Measurements from ENCODE around the gene PPP2R2B. TPM values are rescaled to one million over a fixed set of nuclear protein-coding genes. Genes with fewer than 3 reads are reported as not detected.

PPP2R2B gene
- polyA plus RNA-seq, 12 donors: 1.2 to 7.7 (median 2.0) TPM; not detected in 2

- DNase-seq: no peak
Observed at GRCh38 chr5:146703499-146703898, 175.1 kb downstream of the PPP2R2B start.

- no peak for DNase-seq
Observed at GRCh38 chr5:146699664-146700418, 178.7 kb downstream of the PPP2R2B start.

DNA sequence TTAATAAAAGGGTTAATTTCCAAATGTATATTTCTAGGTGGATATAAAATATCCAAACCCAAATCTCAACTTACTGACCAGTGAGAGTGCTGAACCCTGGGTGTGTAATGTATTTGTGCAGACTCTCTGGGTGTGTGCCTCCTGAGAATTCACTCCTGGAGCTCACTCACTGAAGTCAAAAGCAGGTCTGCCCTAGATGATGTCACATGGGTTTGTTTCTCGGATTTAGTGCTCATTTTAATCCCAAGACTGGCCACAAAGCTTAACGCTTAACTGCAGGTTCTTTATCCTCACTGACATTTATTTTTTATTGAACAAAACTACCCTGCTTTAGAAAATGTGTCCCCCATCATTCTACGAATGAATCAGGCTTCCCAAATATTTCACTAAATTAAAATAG, 179.4 kb downstream of the PPP2R2B start:
- DNase-seq: no peak

DNA sequence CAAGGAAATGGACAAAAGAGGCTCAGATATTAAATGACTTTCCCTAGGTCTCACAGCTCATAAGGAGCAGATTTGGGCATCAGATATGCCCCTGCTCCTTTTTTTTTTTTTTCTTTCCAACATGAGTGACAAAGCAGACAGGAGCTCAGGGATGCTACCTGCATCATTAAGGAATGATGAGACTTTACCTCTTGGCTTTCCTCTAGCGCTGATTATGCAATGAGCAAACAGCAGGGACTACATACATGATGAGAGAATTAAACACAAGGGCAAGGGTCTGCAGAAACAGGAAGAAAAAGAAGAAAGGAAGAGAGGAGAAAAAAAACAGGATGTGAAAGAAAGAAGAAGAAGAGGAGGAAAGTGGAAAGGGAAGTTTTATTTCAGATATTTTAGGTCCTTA, 179.9 kb downstream of the PPP2R2B start:
- DNase-seq: no peak

DNA sequence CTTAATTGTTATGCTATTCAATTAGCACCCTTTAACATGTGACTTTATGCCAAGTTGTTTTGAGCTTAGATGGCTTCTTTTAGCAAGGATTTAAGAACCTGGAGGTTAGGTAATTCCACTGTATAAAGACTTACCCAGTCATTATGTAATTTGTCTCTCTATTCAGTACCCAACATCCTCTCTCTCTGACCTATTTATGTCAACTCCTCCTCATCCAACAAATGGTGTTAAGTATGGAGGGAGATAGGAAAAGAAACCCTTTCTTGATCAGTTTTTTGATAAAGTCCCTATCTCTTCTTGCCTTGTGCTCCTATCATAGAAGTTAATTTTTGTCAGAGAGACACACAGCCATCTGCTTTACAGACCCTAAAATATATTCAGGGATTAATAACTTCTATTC, 181.3 kb downstream of the PPP2R2B start:
- DNase-seq: no peak

- no peak for DNase-seq
Observed at GRCh38 chr5:146695646-146696045, 182.9 kb downstream of the PPP2R2B start.

DNA sequence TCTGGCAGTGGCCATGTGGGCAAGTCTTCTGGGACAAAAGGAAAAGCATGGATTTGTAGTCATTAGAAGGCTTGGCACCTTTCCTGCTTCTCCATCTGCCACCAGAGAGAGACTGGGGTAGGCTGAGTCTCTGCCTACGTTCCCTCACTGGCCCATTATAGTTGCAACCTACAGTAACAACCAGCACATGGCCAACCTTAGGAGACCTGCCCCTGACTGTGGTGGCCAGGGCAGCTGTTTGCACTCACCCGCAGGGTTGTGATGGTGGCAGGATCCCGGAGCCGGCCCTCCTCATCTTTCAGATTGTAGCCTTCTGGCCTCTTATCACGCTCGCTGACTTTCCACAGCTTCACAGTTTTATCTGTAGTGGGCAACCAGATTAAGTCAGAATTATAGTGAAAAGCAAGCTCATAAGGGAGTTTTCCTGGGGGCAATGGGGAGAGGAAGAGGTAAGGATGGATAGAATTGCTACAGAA, 187.6 kb downstream of the PPP2R2B start:
- no peak for DNase-seq

DNA sequence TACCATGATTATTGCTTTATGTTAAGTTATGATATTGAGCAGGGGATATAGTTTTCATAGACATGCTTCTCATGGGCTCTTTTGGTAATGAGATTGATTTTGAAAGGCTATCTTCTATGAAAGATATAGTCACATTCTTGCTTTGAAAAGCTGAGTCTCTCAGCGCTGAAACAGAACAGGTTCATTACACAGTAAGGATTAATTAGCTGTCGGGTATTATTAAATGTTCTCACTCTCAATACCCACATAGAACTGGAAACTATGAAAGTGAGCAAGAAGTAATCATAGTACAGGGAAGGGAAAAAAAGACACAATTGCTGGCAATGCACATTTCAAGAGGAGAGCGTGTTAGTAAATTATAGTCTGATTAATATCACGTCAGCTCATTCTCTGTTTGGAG, 190.9 kb downstream of the PPP2R2B start:
- DNase-seq: no peak

GRCh38 chr5:146683861-146684260, 194.7 kb downstream of the PPP2R2B start:
- no peak for DNase-seq

DNA sequence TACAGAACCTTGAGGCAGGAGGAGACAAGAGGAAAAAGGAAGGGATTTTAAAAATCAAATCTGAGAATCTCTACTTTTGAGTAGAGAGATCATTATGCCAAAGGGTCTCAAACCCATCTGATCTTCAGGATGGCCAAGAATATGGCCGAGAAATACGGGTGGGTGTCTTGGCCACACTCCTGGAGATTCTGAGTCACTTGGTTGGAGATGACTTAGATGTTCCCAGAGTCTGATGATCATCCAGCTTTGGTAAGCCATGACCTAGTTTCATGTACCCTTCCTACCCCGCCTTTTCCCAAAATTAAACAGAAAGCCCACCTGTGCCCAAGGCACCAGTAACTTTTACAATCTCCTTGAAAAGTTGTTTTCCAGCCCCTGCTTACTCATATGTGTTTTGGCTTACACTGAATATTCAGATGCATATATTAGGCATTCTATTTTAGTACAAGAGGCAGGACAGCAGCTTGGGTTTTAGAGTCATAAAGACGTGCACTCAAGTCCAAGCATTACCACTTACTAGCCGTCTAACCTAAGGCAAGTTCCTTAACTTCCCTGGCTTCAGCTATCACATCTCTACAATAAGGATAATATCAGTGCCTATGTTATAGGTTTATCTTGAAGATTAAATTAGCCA, 195.5 kb downstream of the PPP2R2B start:
- no peak for DNase-seq

DNA sequence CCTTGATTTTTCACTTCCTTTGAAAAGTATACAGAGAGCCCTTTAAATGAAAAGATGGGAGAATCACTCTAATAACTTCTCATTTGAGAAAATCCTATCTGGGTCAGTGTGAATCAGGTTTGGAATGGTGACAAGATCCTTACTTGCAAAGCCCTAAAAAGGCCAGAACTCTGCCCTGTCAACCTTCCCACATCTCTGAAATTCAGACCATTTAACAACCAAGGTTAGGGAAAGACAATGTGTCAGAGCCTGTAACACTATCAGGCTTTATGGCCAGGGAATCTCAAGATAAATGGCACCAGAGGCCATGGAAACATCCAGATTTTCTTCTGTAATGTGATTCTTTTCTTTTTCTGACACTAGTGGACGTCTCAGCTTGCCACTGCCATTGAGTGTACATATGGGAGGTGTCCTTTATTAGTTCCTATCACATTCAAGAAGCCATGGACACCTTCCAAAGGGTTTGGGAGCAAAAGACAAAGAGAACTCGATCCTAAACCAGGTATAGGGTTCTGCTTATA, 196.9 kb downstream of the PPP2R2B start:
- no peak for DNase-seq

GRCh38 chr5:146680846-146681584, 197.5 kb downstream of the PPP2R2B start:
- no peak for DNase-seq

- DNase-seq: no peak
Observed at GRCh38 chr5:146675636-146676035, 202.9 kb downstream of the PPP2R2B start.

DNA sequence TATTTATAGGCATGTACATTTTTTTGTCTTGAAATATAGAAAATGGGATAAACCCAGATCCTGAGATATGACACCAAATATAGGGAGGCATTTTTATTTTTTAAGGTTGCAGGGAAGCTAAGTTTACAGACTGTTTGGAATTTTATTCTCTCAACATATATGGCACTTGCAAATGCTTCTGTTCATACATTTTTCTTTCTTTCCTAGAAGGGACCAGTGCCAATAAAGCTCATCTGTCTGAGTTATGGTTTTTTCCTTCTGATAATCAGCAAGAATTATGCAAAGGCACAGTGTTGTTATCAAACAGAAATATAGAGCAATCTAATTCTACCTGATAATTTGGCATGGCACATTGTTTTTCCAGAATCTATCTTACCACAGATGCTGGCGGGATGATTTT, 205.7 kb downstream of the PPP2R2B start:
- no peak for DNase-seq

- no peak for DNase-seq
Observed at GRCh38 chr5:146671561-146672295, 206.8 kb downstream of the PPP2R2B start.

GRCh38 chr5:146669656-146670055, 208.9 kb downstream of the PPP2R2B start:
- DNase-seq: no peak

DNA sequence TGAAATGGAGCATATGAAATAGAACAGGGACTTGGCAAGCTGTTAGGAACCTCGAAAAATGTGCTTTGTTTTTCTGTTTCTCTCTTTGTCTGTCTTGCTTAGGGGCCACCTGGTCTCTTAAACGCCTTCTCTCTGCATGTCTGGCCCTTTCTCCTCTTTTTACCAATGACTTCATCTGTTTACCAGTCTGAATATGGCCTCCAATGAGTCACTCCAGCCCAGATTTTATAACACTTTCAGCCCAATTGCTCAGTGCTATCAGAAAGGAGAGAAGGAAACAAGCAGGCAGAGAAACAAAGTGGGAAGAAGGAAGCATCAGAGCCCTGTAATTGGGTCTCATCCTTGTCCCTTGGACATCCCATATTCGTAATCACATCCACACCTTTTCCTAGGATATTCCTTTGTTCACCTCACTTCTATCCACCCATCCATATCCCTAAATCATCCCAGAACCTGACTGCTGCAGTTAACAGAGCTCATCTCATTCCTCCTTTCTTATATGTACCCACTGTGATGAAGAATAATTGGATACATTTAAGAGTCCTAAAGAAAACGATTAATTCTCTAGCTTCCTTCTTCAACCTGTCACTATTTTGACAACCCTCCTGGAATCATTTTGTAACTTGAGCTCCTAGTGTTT, 210.8 kb downstream of the PPP2R2B start:
- DNase-seq: peak; percentile 4

- no peak for DNase-seq
Observed at GRCh38 chr5:146662229-146662628, 216.3 kb downstream of the PPP2R2B start.

- DNase-seq: no peak
Observed at GRCh38 chr5:146660376-146660960, 218.1 kb downstream of the PPP2R2B start.

DNA sequence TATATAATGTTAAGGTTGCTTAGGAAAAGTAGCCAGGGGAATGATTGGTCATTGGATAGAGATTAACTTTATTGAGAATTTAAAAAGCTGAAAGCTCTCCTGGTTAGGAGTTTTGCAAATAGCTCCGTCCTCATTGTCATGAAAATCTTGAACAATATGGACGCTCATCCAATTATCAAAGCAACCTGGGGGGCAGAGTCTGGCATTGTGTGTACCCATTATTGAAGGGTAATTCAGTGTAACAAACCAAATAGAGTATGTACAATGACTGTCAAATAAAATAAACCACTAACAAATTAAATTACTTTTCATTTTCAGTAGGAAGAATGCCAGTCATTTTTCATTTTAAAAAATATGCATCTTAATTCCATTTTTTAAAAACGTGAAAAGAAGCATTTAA, 218.6 kb downstream of the PPP2R2B start:
- DNase-seq: no peak

GRCh38 chr5:146656703-146657102, 221.9 kb downstream of the PPP2R2B start:
- no peak for DNase-seq
